MCF 10A (cell line): ENCODE data around the gene POLA1. TPM values are rescaled to one million over a fixed set of nuclear protein-coding genes. Genes with fewer than 3 reads are reported as not detected.
"Not testable (repeated sequence)": the region's sequence is repeated elsewhere in the genome, so short reads cannot be mapped to it uniquely, and the experiment has no call there.

ENCODE experiments used
- BruUV-seq: library from RNA; stranded (reverse); fragments of 400-500 nt; replicated peaks from 2 replicates; lab custom pipeline; 2021; lab: Mats Ljungman, UMichigan
- CTCF ChIA-PET: fragments of 300-600 bp; sonication (Branson Sonifier 250); formaldehyde crosslinking; extraction: SDS; loops from one replicate; lab custom pipeline; 2021; ENCODE audit warnings: antibody characterized with exemption, inconsistent platforms; lab: Yijun Ruan, JAX
- POLR2A ChIA-PET: fragments of 300-600, 350-650 bp; sonication (Branson Sonifier 250); formaldehyde crosslinking; extraction: SDS; loops from one replicate; lab custom pipeline; 2020; ENCODE audit warnings: antibody characterized with exemption, inconsistent platforms; lab: Yijun Ruan, JAX
- DNase-seq: peaks from one replicate; pipeline ENCODE4 v3.0.0-alpha.2; 2018; ENCODE audit not compliant: unreplicated experiment
- H3K27ac Mint-ChIP-seq: one replicate; pipeline ENCODE4 v1.8.0; 2022; ENCODE audit warnings: mild to moderate bottlenecking, low read depth, mixed read lengths; ENCODE audit not compliant: unreplicated experiment
- H3K27me3 Mint-ChIP-seq: one replicate; pipeline ENCODE4 v1.8.0; 2022; ENCODE audit warnings: mixed read lengths; ENCODE audit not compliant: insufficient read depth, unreplicated experiment
- H3K36me3 Mint-ChIP-seq: one replicate; pipeline ENCODE4 v1.8.0; 2022; ENCODE audit warnings: mild to moderate bottlenecking, moderate library complexity, mixed read lengths; ENCODE audit not compliant: insufficient read depth, unreplicated experiment
- H3K4me1 Mint-ChIP-seq: one replicate; pipeline ENCODE4 v1.8.0; 2022; ENCODE audit warnings: mixed read lengths; ENCODE audit not compliant: insufficient read depth, unreplicated experiment
- H3K4me3 Mint-ChIP-seq: one replicate; pipeline ENCODE4 v1.8.0; 2022; ENCODE audit warnings: mild to moderate bottlenecking, moderate library complexity, mixed read lengths; ENCODE audit not compliant: unreplicated experiment
- H3K9me3 Mint-ChIP-seq: one replicate; pipeline ENCODE4 v1.8.0; 2022; ENCODE audit warnings: mixed read lengths; ENCODE audit not compliant: unreplicated experiment
- intact Hi-C: fragments of 100-400 bp; cut with micrococcal nuclease; formaldehyde crosslinking; loops from 2 replicates; pipeline ENCODE4 v1.14.1; 2022
- total RNA-seq: library from RNA; stranded (reverse); gene quantifications from 2 replicates; pipeline ENCODE4 v1.2.3, GENCODE V29; 2022
- TF ChIP-seq, protein P1 (sequence below): fragments of 200-600 bp; IDR thresholded peaks from one replicate; pipeline ENCODE4 v1.8.0; 2022; ENCODE audit warnings: antibody characterized with exemption, mild to moderate bottlenecking; ENCODE audit not compliant: unreplicated experiment

Gene POLA1
- total RNA-seq, 1 experiment from 2014 or later = 9.8 TPM

DNA sequence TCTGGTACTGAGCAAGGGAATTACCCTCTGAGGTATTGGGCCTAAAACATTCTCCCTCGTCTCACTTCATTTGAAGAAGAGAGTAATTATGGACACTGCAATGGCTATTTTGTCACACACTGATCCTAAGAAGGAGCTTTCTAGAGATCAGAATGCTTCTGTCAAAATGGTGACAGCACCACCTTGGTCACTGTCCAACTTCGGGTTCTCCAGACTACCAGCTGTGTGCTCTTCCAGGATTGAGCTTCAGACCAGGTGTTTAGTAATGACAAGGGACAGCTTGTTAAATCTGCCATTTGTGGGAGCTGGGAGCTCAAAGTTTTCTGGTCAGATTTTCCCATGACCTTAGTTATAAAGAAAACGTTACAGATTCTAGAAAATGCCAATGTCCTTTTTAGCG lies 105.4 kb downstream of the POLA1 start:
- H3K27ac Mint-ChIP-seq = no peak overlapping the region
- ChIA-PET CTCF (interaction anchor here (0.7 kb wide), 1 partner anchor 8 kb away, joined by 3 read pairs; no protein-coding TSS in a partner anchor), POLR2A (no interaction called here)
- TF ChIP-seq, protein P1, sequence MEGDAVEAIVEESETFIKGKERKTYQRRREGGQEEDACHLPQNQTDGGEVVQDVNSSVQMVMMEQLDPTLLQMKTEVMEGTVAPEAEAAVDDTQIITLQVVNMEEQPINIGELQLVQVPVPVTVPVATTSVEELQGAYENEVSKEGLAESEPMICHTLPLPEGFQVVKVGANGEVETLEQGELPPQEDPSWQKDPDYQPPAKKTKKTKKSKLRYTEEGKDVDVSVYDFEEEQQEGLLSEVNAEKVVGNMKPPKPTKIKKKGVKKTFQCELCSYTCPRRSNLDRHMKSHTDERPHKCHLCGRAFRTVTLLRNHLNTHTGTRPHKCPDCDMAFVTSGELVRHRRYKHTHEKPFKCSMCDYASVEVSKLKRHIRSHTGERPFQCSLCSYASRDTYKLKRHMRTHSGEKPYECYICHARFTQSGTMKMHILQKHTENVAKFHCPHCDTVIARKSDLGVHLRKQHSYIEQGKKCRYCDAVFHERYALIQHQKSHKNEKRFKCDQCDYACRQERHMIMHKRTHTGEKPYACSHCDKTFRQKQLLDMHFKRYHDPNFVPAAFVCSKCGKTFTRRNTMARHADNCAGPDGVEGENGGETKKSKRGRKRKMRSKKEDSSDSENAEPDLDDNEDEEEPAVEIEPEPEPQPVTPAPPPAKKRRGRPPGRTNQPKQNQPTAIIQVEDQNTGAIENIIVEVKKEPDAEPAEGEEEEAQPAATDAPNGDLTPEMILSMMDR = no peak
- H3K36me3 Mint-ChIP-seq = peaks cover 3% of the 10 kb centered on the region
- intact Hi-C loops = no loop called here
- no peaks in the 10 kb centered on the region for H3K4me1 Mint-ChIP-seq
- BruUV-seq = no TSS peak
- no peak overlapping the region for H3K4me3 Mint-ChIP-seq
- H3K9me3 Mint-ChIP-seq = no peaks in the 10 kb centered on the region
- no peak for DNase-seq
- peaks cover 57% of the 10 kb centered on the region for H3K27me3 Mint-ChIP-seq

DNA sequence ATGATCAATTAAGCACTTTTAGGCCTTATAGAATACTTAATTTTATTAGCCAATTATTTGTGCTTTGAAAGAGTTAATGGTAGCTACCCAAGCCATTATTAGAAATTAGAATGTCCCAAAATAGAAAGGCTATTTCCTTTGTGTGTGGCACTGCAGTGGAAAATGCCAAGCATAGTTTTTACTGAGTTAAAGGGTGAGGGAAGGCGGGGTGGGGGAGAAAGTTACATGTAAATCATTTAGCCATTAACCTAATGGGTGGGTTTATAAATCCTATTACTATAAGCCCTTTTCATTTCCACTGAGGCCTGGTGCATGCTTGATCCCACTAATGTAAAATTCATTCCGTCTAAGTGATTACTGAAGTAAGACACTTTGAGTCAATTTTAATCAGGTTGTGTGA lies 105.8 kb downstream of the POLA1 start:
- Mint-ChIP-seq H3K36me3 (no peaks in the 10 kb centered on the region), H3K27ac (no peak overlapping the region), H3K4me1 (no peaks in the 10 kb centered on the region), H3K27me3 (peaks cover 52% of the 10 kb centered on the region), H3K4me3 (no peak overlapping the region), H3K9me3 (no peaks in the 10 kb centered on the region)
- ChIA-PET CTCF (interaction anchor here (0.7 kb wide), 1 partner anchor 9 kb away, joined by 3 read pairs; no protein-coding TSS in a partner anchor), POLR2A (interaction anchor here (0.5 kb wide), 1 partner anchor 63 kb away, joined by 3 read pairs; no protein-coding TSS in a partner anchor)
- BruUV-seq = no TSS peak
- TF ChIP-seq, protein P1 = no peak
- no peak for DNase-seq
- intact Hi-C loops = no loop called here

DNA sequence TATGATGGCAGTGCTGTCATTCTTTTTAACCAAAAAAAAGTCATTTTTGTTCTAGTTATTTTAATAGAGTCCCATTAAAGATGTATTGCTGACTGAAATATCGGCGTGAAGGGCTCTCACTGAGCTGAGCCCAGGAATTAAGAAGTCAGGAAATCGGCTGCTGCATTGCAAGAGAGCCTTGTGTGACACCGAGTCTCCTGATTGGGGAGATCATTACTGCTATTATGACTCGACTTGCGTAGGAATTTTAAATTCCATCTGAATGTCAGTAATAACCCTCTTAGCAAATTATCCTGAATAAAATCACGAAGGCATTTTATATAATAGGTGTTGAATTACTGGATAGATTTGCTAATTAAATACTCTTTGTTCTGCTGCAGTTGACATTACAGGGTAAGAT lies 111.5 kb downstream of the POLA1 start:
- BruUV-seq = no TSS peak

DNA sequence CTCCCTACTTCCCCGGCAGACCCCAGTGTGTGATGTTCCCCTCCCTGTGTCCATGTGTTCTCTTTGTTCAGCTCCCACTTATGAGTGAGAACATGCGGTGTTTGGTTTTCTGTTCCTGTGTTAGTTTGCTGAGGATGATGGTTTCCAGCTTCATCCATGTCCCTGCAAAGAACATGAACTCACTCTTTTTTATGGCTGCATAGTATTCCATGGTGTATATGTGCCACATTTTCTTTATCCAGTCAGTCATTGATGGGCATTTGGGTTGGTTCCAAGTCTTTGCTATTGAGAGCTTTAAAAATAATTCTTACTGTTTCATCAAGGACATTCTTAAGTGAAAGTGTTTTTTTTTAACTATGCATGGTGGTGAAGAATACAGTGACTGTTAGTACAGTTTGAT lies 126.1 kb downstream of the POLA1 start:
- intact Hi-C loops, H3K27ac Mint-ChIP-seq, POLR2A ChIA-PET, H3K4me3 Mint-ChIP-seq, H3K4me1 Mint-ChIP-seq, H3K9me3 Mint-ChIP-seq, BruUV-seq, DNase-seq: not testable (repeated sequence)
- Mint-ChIP-seq H3K36me3 (peaks cover 23% of the 10 kb centered on the region), H3K27me3 (peaks cover 12% of the 10 kb centered on the region)
- CTCF ChIA-PET = interaction anchor here (3.6 kb wide), 1 partner anchor 19 kb away, joined by 25 read pairs; no protein-coding TSS in a partner anchor

More for the DNA sequence above, 111.5 kb downstream of the POLA1 start:
- no peak overlapping the region for H3K4me3 Mint-ChIP-seq
- intact Hi-C loops = no loop called here
- TF ChIP-seq, protein P1 = no peak
- H3K9me3 Mint-ChIP-seq = no peaks in the 10 kb centered on the region
- peaks cover 28% of the 10 kb centered on the region for H3K27me3 Mint-ChIP-seq
- no peak overlapping the region for H3K27ac Mint-ChIP-seq
- POLR2A ChIA-PET = no interaction called here
- H3K36me3 Mint-ChIP-seq = no peaks in the 10 kb centered on the region
- no peaks in the 10 kb centered on the region for H3K4me1 Mint-ChIP-seq
- no peak for DNase-seq
- CTCF ChIA-PET = interaction anchor here (1.1 to 1.5 kb wide), 2 partner anchors 34 to 339 kb away, joined by 3 to 7 read pairs; no protein-coding TSS in a partner anchor
